K562 (cell line): ENCODE data around the gene PPFIA3. TPM values are rescaled to one million over a fixed set of nuclear protein-coding genes. Genes with fewer than 3 reads are reported as not detected.

Experiments
- CSDE1 ChIP-seq, 2 experiments: fragments of 450-650 bp; IDR thresholded peaks; 2 replicates each; pipeline ENCODE4 v1.6.1; 2016; ENCODE audit warnings: mild to moderate bottlenecking in 1 of 2
- EWSR1 ChIP-seq: fragments of 450-650 bp; IDR thresholded peaks from 2 replicates; pipeline ENCODE4 v1.6.1; 2018; ENCODE audit warnings: borderline replicate concordance, mild to moderate bottlenecking, low read depth, moderate library complexity; ENCODE audit not compliant: partially characterized antibody
- HMG20B ChIP-seq: fragments of 250-450 bp; sonication (Bioruptor Pico); IDR thresholded peaks from 2 replicates; pipeline ENCODE4 v1.5.0; 2021; ENCODE audit warnings: mild to moderate bottlenecking
- HNRNPH1 ChIP-seq: fragments of 200-400 bp; formaldehyde crosslinking; optimal IDR thresholded peaks from 2 replicates; pipeline ENCODE3; 2017; ENCODE audit warnings: low read depth, mild to moderate bottlenecking, low read length, moderate library complexity
- KDM5B ChIP-seq: fragments of 200-600 bp; sonication (generic); IDR thresholded peaks from 2 replicates; pipeline ENCODE4 v1.6.1; 2012; ENCODE audit warnings: low read depth, mild to moderate bottlenecking, moderate library complexity, low read length, control low read depth, inconsistent platforms; ENCODE audit not compliant: insufficient replicate concordance
- NCOR1 ChIP-seq: fragments of 450-650 bp; IDR thresholded peaks from 2 replicates; pipeline ENCODE4 v1.6.1; 2016; ENCODE audit warnings: mild to moderate bottlenecking, moderate library complexity
- NFIC ChIP-seq: fragments of 450-650 bp; IDR thresholded peaks from 2 replicates; pipeline ENCODE4 v1.6.1; 2017; ENCODE audit warnings: mild to moderate bottlenecking, inconsistent platforms
- PHB ChIP-seq: fragments of 250-450 bp; sonication (Bioruptor Pico); IDR thresholded peaks from 2 replicates; pipeline ENCODE4 v1.5.0; 2021
- RBM14 ChIP-seq: fragments of 200-400 bp; formaldehyde crosslinking; IDR thresholded peaks from 2 replicates; pipeline ENCODE4 v1.6.1; 2018; ENCODE audit warnings: low read depth, mild to moderate bottlenecking, low read length, moderate library complexity, borderline replicate concordance; ENCODE audit not compliant: insufficient read depth
- SIX5 ChIP-seq, 2 experiments: IDR thresholded peaks; 2 replicates each; pipeline ENCODE4 v1.6.1; 2011; ENCODE audit warnings: low read length in 2 of 2, borderline replicate concordance in 1 of 2, low read depth in 1 of 2, mild to moderate bottlenecking in 1 of 2, moderate library complexity in 1 of 2; ENCODE audit not compliant: insufficient read depth in 1 of 2
- SRSF1 ChIP-seq: fragments of 200-400 bp; formaldehyde crosslinking; IDR thresholded peaks from 2 replicates; pipeline ENCODE4 v1.6.1; 2017; ENCODE audit warnings: mild to moderate bottlenecking, low read depth, low read length, moderate library complexity
- SRSF3 ChIP-seq: fragments of 200-400 bp; formaldehyde crosslinking; IDR thresholded peaks from 2 replicates; pipeline ENCODE4 v1.6.1; 2016; ENCODE audit warnings: mild to moderate bottlenecking, low read length, moderate library complexity; ENCODE audit not compliant: insufficient read depth
- U2AF2 ChIP-seq: fragments of 200-400 bp; formaldehyde crosslinking; optimal IDR thresholded peaks from 2 replicates; pipeline ENCODE3; 2017; ENCODE audit warnings: low read depth, mild to moderate bottlenecking, low read length
- ZMIZ1 ChIP-seq, 2 experiments: fragments of 150-350 bp in 1 of 2; IDR thresholded peaks; 2 replicates each; pipeline ENCODE4 v1.6.1; 2012 to 2016; ENCODE audit warnings: low read depth in 2 of 2, low read length in 2 of 2, mild to moderate bottlenecking in 1 of 2, moderate library complexity in 1 of 2
- ZNF146 ChIP-seq: IDR thresholded peaks from one replicate; pipeline ENCODE4 v1.6.1; 2018; ENCODE audit warnings: missing compliant biosample characterization; ENCODE audit not compliant: unreplicated experiment
- ZNF197 ChIP-seq: fragments of 200-800 bp; sonication (Bioruptor generic); IDR thresholded peaks from 2 replicates; pipeline ENCODE4 v1.6.1; 2016; ENCODE audit warnings: low read depth, missing genetic modification characterization, missing compliant biosample characterization
- ZNF217 ChIP-seq: sonication (generic); formaldehyde crosslinking; IDR thresholded peaks from 2 replicates; pipeline ENCODE4 v1.8.0; 2022; ENCODE audit warnings: mild to moderate bottlenecking, missing genetic modification reagents
- polyA plus RNA-seq, 8 experiments: library from polyadenylated mRNA; depleted of rRNA in 4 of 8; stranded (reverse) in 5 of 8; unstranded in 3 of 8; fragments of >200 nt; fragmentation: Nextera tagmentation in 2 of 8; fragmentation: Illumina TruSeq in 1 of 8; extraction: Ambion mirVana in 2 of 8; extraction: Trizol in 1 of 8; gene quantifications; 2 replicates each; pipeline versions ENCODE4 v1.2.1 to v1.2.3, GENCODE V29; 2011 to 2014; ENCODE audit warnings: inconsistent platforms in 1 of 8, missing spikeins in 1 of 8
- total RNA-seq, 7 experiments: library from RNA; depleted of rRNA in 6 of 7; stranded (reverse); fragments of >200 nt in 6 of 7; fragmentation: Illumina TruSeq in 2 of 7; extraction: Trizol in 2 of 7; gene quantifications; 2 replicates each; pipeline versions ENCODE4 v1.2.1 to v1.2.3, GENCODE V29; 2011 to 2021; ENCODE audit warnings: low replicate concordance in 1 of 7
- TF ChIP-seq, protein P1 (sequence below): sonication (generic); formaldehyde crosslinking; IDR thresholded peaks from 2 replicates; pipeline ENCODE4 v1.8.1; 2023; ENCODE audit warnings: mild to moderate bottlenecking, missing genetic modification reagents
- TF ChIP-seq, protein P2 (sequence below): fragments of 450-650 bp; IDR thresholded peaks from 2 replicates; pipeline ENCODE4 v1.6.1; 2016; ENCODE audit warnings: low read depth, mild to moderate bottlenecking, moderate library complexity

The PPFIA3 gene
- total and polyA plus RNA-seq, 9 of the 15 experiments (the other 6 are each of a cell fraction or from before 2014, with no cell fraction given), result 0.10 to 53.0 (median 17.6) TPM

- TF ChIP-seq EWSR1, result no peak
- no peak for TF ChIP-seq PHB (CRISPR knock-in tag)
- TF ChIP-seq U2AF2, result no peak
- no peak for TF ChIP-seq RBM14
- no peak for TF ChIP-seq ZNF217 (CRISPR knock-in tag)
- peak; percentile 20 to 57; a peak in 2 of 4 replicates for TF ChIP-seq SIX5 (IDR thresholded peaks at IDR 0.05; ENCODE audit: borderline replicate concordance in 1 of 2, insufficient read depth in 1 of 2, low read depth in 1 of 2, low read length in 2 of 2)
- no peak for TF ChIP-seq ZNF146 (CRISPR knock-in tag)
- 0 out of 2 replicates have a peak, but pooled peaks have one; percentile 24 for TF ChIP-seq NFIC
- no peak for TF ChIP-seq SRSF3
- TF ChIP-seq ZMIZ1 (IDR thresholded peaks at IDR 0.05; ENCODE audit: low read depth in 2 of 2, low read length in 2 of 2), result no peak
- TF ChIP-seq NCOR1, result peak; percentile 61
- TF ChIP-seq, protein P1, sequence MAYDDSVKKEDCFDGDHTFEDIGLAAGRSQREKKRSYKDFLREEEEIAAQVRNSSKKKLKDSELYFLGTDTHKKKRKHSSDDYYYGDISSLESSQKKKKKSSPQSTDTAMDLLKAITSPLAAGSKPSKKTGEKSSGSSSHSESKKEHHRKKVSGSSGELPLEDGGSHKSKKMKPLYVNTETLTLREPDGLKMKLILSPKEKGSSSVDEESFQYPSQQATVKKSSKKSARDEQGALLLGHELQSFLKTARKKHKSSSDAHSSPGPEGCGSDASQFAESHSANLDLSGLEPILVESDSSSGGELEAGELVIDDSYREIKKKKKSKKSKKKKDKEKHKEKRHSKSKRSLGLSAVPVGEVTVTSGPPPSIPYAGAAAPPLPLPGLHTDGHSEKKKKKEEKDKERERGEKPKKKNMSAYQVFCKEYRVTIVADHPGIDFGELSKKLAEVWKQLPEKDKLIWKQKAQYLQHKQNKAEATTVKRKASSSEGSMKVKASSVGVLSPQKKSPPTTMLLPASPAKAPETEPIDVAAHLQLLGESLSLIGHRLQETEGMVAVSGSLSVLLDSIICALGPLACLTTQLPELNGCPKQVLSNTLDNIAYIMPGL (CRISPR knock-in tag), result no peak
- TF ChIP-seq CSDE1 (IDR thresholded peaks at IDR 0.05), result no peak
- TF ChIP-seq HMG20B (CRISPR knock-in tag), result no peak
- TF ChIP-seq KDM5B, result peak; percentile 62
- 0 out of 2 replicates have a peak, but pooled peaks have one; percentile 64 for TF ChIP-seq SRSF1
- TF ChIP-seq, protein P2, sequence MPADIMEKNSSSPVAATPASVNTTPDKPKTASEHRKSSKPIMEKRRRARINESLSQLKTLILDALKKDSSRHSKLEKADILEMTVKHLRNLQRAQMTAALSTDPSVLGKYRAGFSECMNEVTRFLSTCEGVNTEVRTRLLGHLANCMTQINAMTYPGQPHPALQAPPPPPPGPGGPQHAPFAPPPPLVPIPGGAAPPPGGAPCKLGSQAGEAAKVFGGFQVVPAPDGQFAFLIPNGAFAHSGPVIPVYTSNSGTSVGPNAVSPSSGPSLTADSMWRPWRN, result no peak
- TF ChIP-seq HNRNPH1, result no peak
- no peak for TF ChIP-seq ZNF197
Observed at GRCh38 chr19:49150106-49150943, 31.0 kb downstream of the PPFIA3 start (continued).
